Measurements from ENCODE around the gene DKK1. TPM values are rescaled to one million over a fixed set of nuclear protein-coding genes. Genes with fewer than 3 reads are reported as not detected.

Gene DKK1
- total and polyA plus RNA-seq, 2 of the 13 experiments (the other 11 are each of a cell fraction or from before 2014, with no cell fraction given): 123 to 262 TPM

DNA sequence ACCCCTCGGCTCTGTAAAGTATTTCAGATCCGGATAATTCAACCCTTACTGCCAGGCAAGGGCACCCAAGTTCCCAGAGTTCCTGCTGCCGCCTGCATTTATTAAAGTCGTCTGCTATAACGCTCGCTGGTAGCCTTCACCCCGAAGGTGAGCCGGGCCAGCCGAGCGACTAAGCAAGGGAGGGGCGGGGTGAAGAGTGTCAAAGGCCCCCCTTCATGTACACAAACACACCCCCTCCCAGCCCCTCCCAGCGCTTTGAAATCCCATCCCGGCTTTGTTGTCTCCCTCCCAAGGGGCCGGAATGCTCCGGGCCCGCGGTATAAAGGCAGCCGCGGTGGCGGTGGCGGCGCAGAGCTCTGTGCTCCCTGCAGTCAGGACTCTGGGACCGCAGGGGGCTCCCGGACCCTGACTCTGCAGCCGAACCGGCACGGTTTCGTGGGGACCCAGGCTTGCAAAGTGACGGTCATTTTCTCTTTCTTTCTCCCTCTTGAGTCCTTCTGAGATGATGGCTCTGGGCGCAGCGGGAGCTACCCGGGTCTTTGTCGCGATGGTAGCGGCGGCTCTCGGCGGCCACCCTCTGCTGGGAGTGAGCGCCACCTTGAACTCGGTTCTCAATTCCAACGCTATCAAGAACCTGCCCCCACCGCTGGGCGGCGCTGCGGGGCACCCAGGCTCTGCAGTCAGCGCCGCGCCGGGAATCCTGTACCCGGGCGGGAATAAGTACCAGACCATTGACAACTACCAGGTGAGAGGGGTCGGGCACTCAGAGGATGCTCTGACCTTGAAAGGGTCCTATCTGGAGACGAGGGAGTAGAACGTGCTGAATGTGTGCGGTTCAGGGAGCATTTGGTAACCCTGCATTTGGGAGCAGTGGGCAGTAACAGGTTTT, at the start of gene DKK1 (continued):
- TF ChIP-seq AGO1 (IDR thresholded peaks at IDR 0.05; ENCODE audit: low read depth, low read length, poor library complexity, severe bottlenecking): peak; percentile 42
- TF ChIP-seq ZNF33A (CRISPR knock-in tag; IDR thresholded peaks at IDR 0.05; ENCODE audit: borderline replicate concordance): 0 out of 2 replicates have a peak, but pooled peaks have one; percentile 76
- TF ChIP-seq, protein P1, sequence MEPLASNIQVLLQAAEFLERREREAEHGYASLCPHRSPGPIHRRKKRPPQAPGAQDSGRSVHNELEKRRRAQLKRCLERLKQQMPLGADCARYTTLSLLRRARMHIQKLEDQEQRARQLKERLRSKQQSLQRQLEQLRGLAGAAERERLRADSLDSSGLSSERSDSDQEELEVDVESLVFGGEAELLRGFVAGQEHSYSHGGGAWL (CRISPR knock-in tag; IDR thresholded peaks at IDR 0.05): peak; percentile 49; the same call in 1 of the 2 replicates
- peak; percentile 6 for TF ChIP-seq ASH2L (IDR thresholded peaks at IDR 0.05; ENCODE audit: insufficient read length, low read depth, low read length)
- no peak for TF ChIP-seq ZNF253 (CRISPR knock-in tag; IDR thresholded peaks at IDR 0.05; ENCODE audit: borderline replicate concordance)
- TF ChIP-seq MZF1 (CRISPR knock-in tag; IDR thresholded peaks at IDR 0.05; ENCODE audit: borderline replicate concordance): peak; percentile 43; the same call in 1 of the 2 replicates
- peak; percentile 5; the same call in 1 of the 2 replicates for TF ChIP-seq ONECUT2 (CRISPR knock-in tag; IDR thresholded peaks at IDR 0.05)
- TF ChIP-seq AKAP8 (CRISPR knock-in tag; IDR thresholded peaks at IDR 0.05): no peak
- peak; percentile 53; the same call in 1 of the 2 replicates for TF ChIP-seq RELA (CRISPR knock-in tag; IDR thresholded peaks at IDR 0.05)
- TF ChIP-seq SP140L (CRISPR knock-in tag; IDR thresholded peaks at IDR 0.05; ENCODE audit: borderline replicate concordance): no peak
- TF ChIP-seq HNF4A (CRISPR knock-in tag; IDR thresholded peaks at IDR 0.05): peak; percentile 26; the same call in 1 of the 2 replicates
- 0 out of 2 replicates have a peak, but pooled peaks have one; percentile 43 for TF ChIP-seq ZBTB43 (CRISPR knock-in tag; conservative IDR thresholded peaks at IDR 0.05)
- TF ChIP-seq ZNF790 (CRISPR knock-in tag; IDR thresholded peaks at IDR 0.05; ENCODE audit: borderline replicate concordance): no peak
- TF ChIP-seq ZNF883 (CRISPR knock-in tag; IDR thresholded peaks at IDR 0.05; ENCODE audit: not compliant biosample characterization): no peak
- peak; percentile 88 for TF ChIP-seq RAD21 (CRISPR knock-in tag; IDR thresholded peaks at IDR 0.05)
- peak; percentile 49; the same call in 1 of the 2 replicates for TF ChIP-seq ZNF451 (CRISPR knock-in tag; IDR thresholded peaks at IDR 0.05)
- TF ChIP-seq ZFP1 (CRISPR knock-in tag; IDR thresholded peaks at IDR 0.05): no peak
- no peak for TF ChIP-seq SYNCRIP (IDR thresholded peaks at IDR 0.05; ENCODE audit: insufficient read depth, low read depth, low read length)
- no peak; the same call in 1 of the 2 replicates for TF ChIP-seq ZNF564 (CRISPR knock-in tag; IDR thresholded peaks at IDR 0.05)
- no peak for TF ChIP-seq HNRNPUL1 (IDR thresholded peaks at IDR 0.05; ENCODE audit: low read depth, low read length)
- peak; percentile 94; the same call in 1 of the 2 replicates for TF ChIP-seq ZSCAN29 (CRISPR knock-in tag; conservative IDR thresholded peaks at IDR 0.05)
- TF ChIP-seq NBN (conservative IDR thresholded peaks at IDR 0.05): no peak
- TF ChIP-seq ZNF816 (CRISPR knock-in tag; IDR thresholded peaks at IDR 0.05; ENCODE audit: borderline replicate concordance): peak; percentile 80
- TF ChIP-seq CREB1 (IDR thresholded peaks at IDR 0.05): no peak
- peak; percentile 72 for TF ChIP-seq CREB1 (CRISPR knock-in tag; IDR thresholded peaks at IDR 0.05)
- peak; percentile 35; the same call in 1 of the 2 replicates for TF ChIP-seq ZNF121 (CRISPR knock-in tag; IDR thresholded peaks at IDR 0.05)
- TF ChIP-seq ZNF446 (CRISPR knock-in tag; IDR thresholded peaks at IDR 0.05): no peak
- no peak for TF ChIP-seq ZSCAN25 (CRISPR knock-in tag; IDR thresholded peaks at IDR 0.05)

All from HepG2 (cell line).